DND-41 (cell line): ENCODE data around the gene DPRX.

Source experiments
- CTCF ChIP-seq: IDR thresholded peaks from 2 replicates; pipeline ENCODE4 v1.5.1; 2012; ENCODE audit warnings: borderline replicate concordance, low read length, moderate library complexity, mild to moderate bottlenecking; ENCODE audit not compliant: poor library complexity, severe bottlenecking; ENCODE audit errors: extremely low read depth
- EZH2 ChIP-seq: IDR thresholded peaks from 3 replicates; pipeline ENCODE4 v1.6.1; 2012; ENCODE audit warnings: borderline replicate concordance, low read depth, mild to moderate bottlenecking, moderate library complexity, low read length, inconsistent platforms; ENCODE audit not compliant: severe bottlenecking

- TF ChIP-seq CTCF = no peak
- TF ChIP-seq EZH2 = no peak
Observed at GRCh38 chr19:53670345-53670744, 38.5 kb downstream of the DPRX start.
